Endothelial cell of umbilical vein (primary cell): ENCODE data around the gene CCDC18.

Experiments used
- CTCF ChIP-seq, 2 donors: IDR thresholded peaks; 1 replicate in 1 of 2; 2 replicates in 1 of 2; pipeline ENCODE4 v1.5.1; 2011; ENCODE audit warnings: low read length in 2 of 2, mild to moderate bottlenecking in 2 of 2, moderate library complexity in 2 of 2, control low read depth in 1 of 2, inconsistent platforms in 1 of 2, low read depth in 1 of 2; ENCODE audit not compliant: insufficient read depth in 1 of 2; ENCODE audit errors: extremely low read depth in 1 of 2
- EZH2 ChIP-seq: IDR thresholded peaks from 2 replicates; pipeline ENCODE4 v1.6.1; 2012; ENCODE audit warnings: borderline replicate concordance, low read depth, mild to moderate bottlenecking, moderate library complexity, low read length, inconsistent platforms; ENCODE audit not compliant: severe bottlenecking
- FOS ChIP-seq: IDR thresholded peaks from 2 replicates; pipeline ENCODE4 v1.6.1; 2011; ENCODE audit warnings: mild to moderate bottlenecking, low read length, moderate library complexity, borderline replicate concordance; ENCODE audit not compliant: insufficient read depth
- MAX ChIP-seq: IDR thresholded peaks from 2 replicates; pipeline ENCODE4 v1.6.1; 2011; ENCODE audit not compliant: insufficient read depth, insufficient read length
- MYC ChIP-seq: IDR thresholded peaks from one replicate; pipeline ENCODE4 v1.6.1; 2011; ENCODE audit warnings: mild to moderate bottlenecking, low read depth, low read length
- POLR2A ChIP-seq: IDR thresholded peaks from 2 replicates; pipeline ENCODE4 v1.6.1; 2012; ENCODE audit warnings: low read depth, mild to moderate bottlenecking, control low read depth, low read length
- POLR2AphosphoS5 ChIP-seq: IDR thresholded peaks from 2 replicates; pipeline ENCODE4 v1.6.1; 2012; ENCODE audit warnings: low read depth, mild to moderate bottlenecking, control low read depth, low read length, moderate library complexity; ENCODE audit not compliant: insufficient read depth

GRCh38 chr1:93199150-93199549, 18.6 kb downstream of the CCDC18 start:
- TF ChIP-seq POLR2AphosphoS5 (no peak), POLR2A (no peak), CTCF (IDR thresholded peaks at IDR 0.05; ENCODE audit: extremely low read depth in 1 of 2, insufficient read depth in 1 of 2, low read depth in 1 of 2, low read length in 2 of 2) (no peak), EZH2 (no peak), MYC (no peak), MAX (no peak), FOS (no peak)
